ENCODE measurements around the gene DNASE2. TPM values are rescaled to one million over a fixed set of nuclear protein-coding genes. Genes with fewer than 3 reads are reported as not detected.

The DNASE2 gene, protein sequence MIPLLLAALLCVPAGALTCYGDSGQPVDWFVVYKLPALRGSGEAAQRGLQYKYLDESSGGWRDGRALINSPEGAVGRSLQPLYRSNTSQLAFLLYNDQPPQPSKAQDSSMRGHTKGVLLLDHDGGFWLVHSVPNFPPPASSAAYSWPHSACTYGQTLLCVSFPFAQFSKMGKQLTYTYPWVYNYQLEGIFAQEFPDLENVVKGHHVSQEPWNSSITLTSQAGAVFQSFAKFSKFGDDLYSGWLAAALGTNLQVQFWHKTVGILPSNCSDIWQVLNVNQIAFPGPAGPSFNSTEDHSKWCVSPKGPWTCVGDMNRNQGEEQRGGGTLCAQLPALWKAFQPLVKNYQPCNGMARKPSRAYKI
- 10 to 100 TPM in 1 of 2 donors, 1 to 10 TPM in 1; 6.9 to 28.3 TPM for total RNA-seq

DNA sequence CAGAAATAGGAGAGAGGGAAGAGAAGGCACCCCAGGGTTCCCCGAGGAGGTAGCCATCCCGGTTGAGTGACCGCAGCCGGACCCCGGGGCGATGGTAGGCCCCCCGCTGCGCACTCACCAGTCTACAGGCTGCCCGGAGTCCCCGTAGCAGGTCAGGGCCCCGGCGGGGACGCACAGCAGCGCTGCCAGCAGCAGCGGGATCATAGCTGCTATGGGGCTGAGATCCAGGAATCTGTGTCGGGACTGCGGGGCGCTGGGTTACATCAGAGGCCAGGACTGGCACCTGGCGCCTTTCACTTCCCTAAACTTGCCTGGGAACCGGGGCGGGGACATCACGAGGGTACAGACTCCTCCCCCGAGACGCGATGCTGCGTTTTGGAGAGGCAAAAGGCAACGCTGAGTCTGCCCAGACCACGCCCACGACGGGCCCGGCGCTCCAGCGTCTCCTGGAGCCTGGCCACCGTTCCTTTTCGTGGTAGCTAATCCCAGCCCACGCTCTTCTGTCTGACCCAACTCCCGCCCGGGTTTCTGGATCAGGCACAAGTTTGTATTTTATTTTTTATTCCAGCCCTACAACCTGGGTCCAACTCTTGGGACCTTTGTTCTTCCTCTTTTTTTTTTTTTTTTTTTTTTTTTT lies at the start of gene DNASE2:
Gene DNASE2, minus strand, starts transcription at position 278 of the 637 bp plus-strand sequence. Its CDS starts 74 bp downstream, at position 204.
- ATAC-seq (peak; percentile 92), DNase-seq (peak; percentile 99)
- Histone ChIP-seq H3K9me3 (peaks cover 0 to 6% (median 0%) of the 10 kb centered on the region in 3 donors), H3K4me1 (peaks cover 25% of the 10 kb centered on the region), H3K27ac (peak within 1 kb of the TSS; percentile 85 to 98 (median 90)), H3K36me3 (replicated peaks in 1 of 2; ENCODE audit: insufficient read depth in 1 of 2, low read depth in 2 of 2) (no peaks in the 10 kb centered on the region), H3K4me3 (peak within 1 kb of the TSS; percentile 46 to 63), H3K27me3 (no peaks in the 10 kb centered on the region)
- TF ChIP-seq, protein P1, sequence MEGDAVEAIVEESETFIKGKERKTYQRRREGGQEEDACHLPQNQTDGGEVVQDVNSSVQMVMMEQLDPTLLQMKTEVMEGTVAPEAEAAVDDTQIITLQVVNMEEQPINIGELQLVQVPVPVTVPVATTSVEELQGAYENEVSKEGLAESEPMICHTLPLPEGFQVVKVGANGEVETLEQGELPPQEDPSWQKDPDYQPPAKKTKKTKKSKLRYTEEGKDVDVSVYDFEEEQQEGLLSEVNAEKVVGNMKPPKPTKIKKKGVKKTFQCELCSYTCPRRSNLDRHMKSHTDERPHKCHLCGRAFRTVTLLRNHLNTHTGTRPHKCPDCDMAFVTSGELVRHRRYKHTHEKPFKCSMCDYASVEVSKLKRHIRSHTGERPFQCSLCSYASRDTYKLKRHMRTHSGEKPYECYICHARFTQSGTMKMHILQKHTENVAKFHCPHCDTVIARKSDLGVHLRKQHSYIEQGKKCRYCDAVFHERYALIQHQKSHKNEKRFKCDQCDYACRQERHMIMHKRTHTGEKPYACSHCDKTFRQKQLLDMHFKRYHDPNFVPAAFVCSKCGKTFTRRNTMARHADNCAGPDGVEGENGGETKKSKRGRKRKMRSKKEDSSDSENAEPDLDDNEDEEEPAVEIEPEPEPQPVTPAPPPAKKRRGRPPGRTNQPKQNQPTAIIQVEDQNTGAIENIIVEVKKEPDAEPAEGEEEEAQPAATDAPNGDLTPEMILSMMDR (IDR thresholded peaks at IDR 0.05) = no peak
- peak; percentile 95 to 99 (median 98) for TF ChIP-seq POLR2A (IDR thresholded peaks at IDR 0.05)
- 1 to 2% methylated on average over 20 to 38 of the region's 38 CpGs for WGBS, 2 donors
- intact Hi-C loops (cut with DNase I) = no loop called here

DNA sequence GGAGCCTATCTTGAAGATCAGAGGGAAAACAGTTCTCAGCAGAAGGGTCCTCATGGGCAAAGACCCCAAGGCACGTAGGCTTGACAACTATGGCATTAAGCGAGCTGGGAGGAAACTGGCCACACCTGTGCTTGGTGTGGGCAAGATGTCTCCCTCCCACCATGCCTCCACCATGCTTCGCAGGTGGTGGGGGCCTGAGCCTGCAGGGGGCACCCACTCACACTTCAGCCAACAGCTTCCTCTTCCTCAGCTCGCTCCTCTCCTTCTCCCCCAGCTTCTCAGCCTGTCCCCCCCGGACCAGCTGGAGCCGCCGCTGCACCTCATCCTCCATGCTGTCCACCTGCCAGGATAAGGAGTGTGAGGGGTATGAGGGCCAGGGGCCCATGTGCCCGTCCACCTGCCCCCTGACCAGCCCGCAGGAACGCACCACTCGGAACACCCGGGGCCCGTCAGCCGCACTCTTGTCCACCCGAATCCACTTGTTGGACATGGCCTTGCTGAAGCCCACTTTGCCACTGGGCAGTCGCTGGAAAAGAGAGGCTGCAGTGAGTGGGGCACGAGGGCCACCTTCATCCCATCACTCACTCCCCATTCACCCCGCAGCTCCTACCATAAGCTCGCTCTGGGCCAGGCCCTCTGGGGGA lies 48.9 kb upstream of the DNASE2 start:
- DNase-seq (no peak), ATAC-seq (no peak)
- 91 to 94% methylated on average over 5 to 16 of the region's 19 CpGs for WGBS, 2 donors
- no peak overlapping the region for H3K27ac ChIP-seq
- intact Hi-C loops (cut with DNase I) = no loop called here
- no peaks in the 10 kb centered on the region for H3K9me3 ChIP-seq
- no peaks in the 10 kb centered on the region for H3K27me3 ChIP-seq
- H3K4me3 ChIP-seq = no peak overlapping the region
- peaks cover 21% of the 10 kb centered on the region for H3K4me1 ChIP-seq
- no peak for TF ChIP-seq POLR2A (IDR thresholded peaks at IDR 0.05)
- TF ChIP-seq, protein P1 (IDR thresholded peaks at IDR 0.05) = no peak
- peaks cover 11 to 12% of the 10 kb centered on the region in 2 donors for H3K36me3 ChIP-seq (replicated peaks in 1 of 2; ENCODE audit: insufficient read depth in 1 of 2, low read depth in 2 of 2)

DNA sequence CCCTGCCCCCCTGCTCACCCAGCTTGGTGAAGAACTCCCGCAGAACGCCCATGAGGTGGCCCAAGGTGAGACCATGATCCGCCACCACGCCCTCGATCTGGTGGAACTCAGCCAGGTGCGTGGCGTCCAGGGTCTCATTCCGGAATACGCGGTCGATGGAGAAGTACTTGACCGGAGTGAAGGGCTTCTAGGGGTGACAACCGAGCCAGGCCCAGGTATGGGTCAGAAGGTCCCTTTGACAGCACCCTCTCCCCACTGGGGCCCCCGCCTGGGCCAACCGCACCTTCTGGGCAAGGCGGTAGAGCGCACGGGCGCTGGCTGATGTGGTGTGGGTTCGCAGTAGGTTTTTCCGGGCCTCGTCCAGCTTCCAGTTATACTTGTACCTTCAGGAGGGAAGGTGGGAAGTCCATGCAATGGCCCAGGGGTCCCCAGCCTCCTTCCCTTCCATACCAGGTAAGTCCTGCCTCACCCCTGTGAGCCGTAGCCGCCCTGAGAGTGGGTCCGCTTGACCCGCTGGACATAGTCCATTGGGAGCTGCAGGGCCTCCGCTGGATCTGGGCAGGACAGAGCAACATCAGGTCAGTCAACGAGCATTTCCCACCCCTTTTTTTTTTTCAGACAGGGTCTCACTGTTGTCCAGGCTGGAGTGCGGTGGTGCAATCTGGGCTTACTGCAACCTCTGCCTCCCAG lies 43.5 kb upstream of the DNASE2 start:
- 94 to 98% methylated on average over 7 to 29 of the region's 29 CpGs for WGBS, 2 donors
- ATAC-seq = no peak
- DNase-seq = no peak
- Histone ChIP-seq H3K9me3 (no peaks in the 10 kb centered on the region), H3K27ac (no peak overlapping the region), H3K4me1 (no peaks in the 10 kb centered on the region), H3K4me3 (no peak overlapping the region), H3K36me3 (replicated peaks in 1 of 2; ENCODE audit: insufficient read depth in 1 of 2, low read depth in 2 of 2) (peaks cover 18 to 32% of the 10 kb centered on the region in 2 donors), H3K27me3 (no peaks in the 10 kb centered on the region)
- TF ChIP-seq, protein P1 (IDR thresholded peaks at IDR 0.05) = no peak
- intact Hi-C loops (cut with DNase I) = no loop called here

DNA sequence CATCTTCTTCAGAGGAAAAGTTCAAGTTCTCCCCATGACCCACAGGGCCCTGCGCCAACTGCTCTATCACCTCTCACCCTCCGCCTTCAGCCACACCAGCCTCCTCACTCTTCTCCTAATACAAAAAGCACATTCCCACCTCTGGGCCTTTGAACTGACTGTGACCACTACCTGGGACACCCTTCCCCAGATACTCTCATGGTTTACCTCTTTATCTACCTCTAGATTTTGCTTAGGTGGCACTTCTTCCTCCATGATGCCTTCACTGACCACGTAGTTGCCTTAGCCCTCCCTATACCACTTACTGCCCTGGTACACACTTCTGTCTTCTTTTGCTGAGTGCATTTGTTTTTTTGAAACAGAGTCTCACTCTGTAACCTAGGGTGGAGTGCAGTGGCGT lies 41.7 kb upstream of the DNASE2 start:
- peaks cover 8% of the 10 kb centered on the region for H3K4me1 ChIP-seq
- no peak for TF ChIP-seq POLR2A (IDR thresholded peaks at IDR 0.05)
- TF ChIP-seq, protein P1 (IDR thresholded peaks at IDR 0.05) = no peak
- no peak for ATAC-seq

More for the DNA sequence above, 41.7 kb upstream of the DNASE2 start:
- DNase-seq = no peak
- Histone ChIP-seq H3K9me3 (no peaks in the 10 kb centered on the region), H3K27ac (no peak overlapping the region), H3K36me3 (replicated peaks in 1 of 2; ENCODE audit: insufficient read depth in 1 of 2, low read depth in 2 of 2) (peaks cover 18 to 27% of the 10 kb centered on the region in 2 donors), H3K27me3 (no peaks in the 10 kb centered on the region), H3K4me3 (no peak overlapping the region)
- intact Hi-C loops (cut with DNase I) = no loop called here
- WGBS, 2 donors = 98 to 100% methylated on average over 4 of the region's 4 CpGs

All from body of pancreas (tissue), 4 donors.